HAP-1 (cell line): ENCODE results near the gene PGM2.

Experiments used
- DNase-seq, 2 experiments: peaks; one replicate each; pipeline ENCODE4 v3.0.0-alpha.2; 2016 to 2020; ENCODE audit warnings: low spot score in 2 of 2
- H3K27me3 ChIP-seq: fragments of 250-450 bp; sonication (Bioruptor Pico); 2 replicates; pipeline ENCODE4 v1.5.1; 2020; ENCODE audit warnings: low read depth, mild to moderate bottlenecking, moderate library complexity
- H3K36me3 ChIP-seq: fragments of 250-450 bp; sonication (Bioruptor Pico); replicated peaks from 2 replicates; pipeline ENCODE4 v1.5.1; 2020; ENCODE audit warnings: mild to moderate bottlenecking
- H3K4me1 ChIP-seq: fragments of 250-450 bp; sonication (Bioruptor Pico); 2 replicates; pipeline ENCODE4 v1.5.1; 2020; ENCODE audit warnings: mild to moderate bottlenecking
- H3K4me3 ChIP-seq: fragments of 250-450 bp; sonication (Bioruptor Pico); 2 replicates; pipeline ENCODE4 v1.5.1; 2020; ENCODE audit warnings: mild to moderate bottlenecking, moderate library complexity
- H3K9me3 ChIP-seq: fragments of 250-450 bp; sonication (Bioruptor Pico); 2 replicates; pipeline ENCODE4 v1.5.1; 2020; ENCODE audit warnings: mild to moderate bottlenecking, moderate library complexity
- in situ Hi-C: fragments of 300-500 bp; cut with MboI; formaldehyde crosslinking; loops from 3 replicates; pipeline ENCODE4 v1.14.3; 2020; ENCODE audit warnings: low sequenced_read_pairs, inconsistent platforms, mixed read lengths

The PGM2 gene

GRCh38 chr4:37827030-37827685 is 672 bp downstream of the PGM2 start:
- peaks cover 16% of the 10 kb centered on the region for H3K36me3 ChIP-seq
- in situ Hi-C loops: no loop called here
- DNase-seq: peak in 1 of 2 experiments; percentile 18

GRCh38 chr4:37827802-37828321 is 1.4 kb downstream of the PGM2 start:
- Histone ChIP-seq H3K9me3 (no peaks in the 10 kb centered on the region), H3K36me3 (peaks cover 23% of the 10 kb centered on the region), H3K4me1 (peaks cover 11% of the 10 kb centered on the region), H3K27me3 (no peaks in the 10 kb centered on the region), H3K4me3 (peak overlapping the region; percentile 90)
- no peak for DNase-seq
- in situ Hi-C loops: no loop called here

More at GRCh38 chr4:37827030-37827685, 672 bp downstream of the PGM2 start:
- peak overlapping the region; percentile 90 for H3K4me3 ChIP-seq
- H3K4me1 ChIP-seq: peaks cover 11% of the 10 kb centered on the region
- H3K27me3 ChIP-seq: no peaks in the 10 kb centered on the region
- no peaks in the 10 kb centered on the region for H3K9me3 ChIP-seq

- H3K4me3 ChIP-seq: no peak overlapping the region
- H3K9me3 ChIP-seq: no peaks in the 10 kb centered on the region
- H3K27me3 ChIP-seq: no peaks in the 10 kb centered on the region
- peaks cover 11% of the 10 kb centered on the region for H3K4me1 ChIP-seq
- in situ Hi-C loops: no loop called here
- DNase-seq: no peak
- peaks cover 27% of the 10 kb centered on the region for H3K36me3 ChIP-seq
Measured at GRCh38 chr4:37828843-37829242, 2.4 kb downstream of the PGM2 start.

- Histone ChIP-seq H3K36me3 (peaks cover 36% of the 10 kb centered on the region), H3K4me3 (no peak overlapping the region), H3K27me3 (no peaks in the 10 kb centered on the region), H3K9me3 (no peaks in the 10 kb centered on the region), H3K4me1 (peaks cover 4% of the 10 kb centered on the region; the same call in 1 of the 2 replicates)
- DNase-seq: no peak
- in situ Hi-C loops: no loop called here
Measured at GRCh38 chr4:37830640-37831039, 4.2 kb downstream of the PGM2 start.

- peaks cover 65% of the 10 kb centered on the region for H3K36me3 ChIP-seq
- in situ Hi-C loops: no loop called here
- H3K27me3 ChIP-seq: no peaks in the 10 kb centered on the region
Measured at GRCh38 chr4:37835031-37835430, 8.5 kb downstream of the PGM2 start.

GRCh38 chr4:37835806-37836205 is 9.3 kb downstream of the PGM2 start:
- no peaks in the 10 kb centered on the region for H3K9me3 ChIP-seq
- in situ Hi-C loops: no loop called here
- DNase-seq: no peak
- no peak overlapping the region for H3K4me3 ChIP-seq
- no peaks in the 10 kb centered on the region for H3K27me3 ChIP-seq
- no peaks in the 10 kb centered on the region for H3K4me1 ChIP-seq
- peaks cover 62% of the 10 kb centered on the region for H3K36me3 ChIP-seq

More at GRCh38 chr4:37835031-37835430, 8.5 kb downstream of the PGM2 start:
- DNase-seq: no peak
- no peak overlapping the region for H3K4me3 ChIP-seq
- H3K9me3 ChIP-seq: no peaks in the 10 kb centered on the region
- no peaks in the 10 kb centered on the region for H3K4me1 ChIP-seq

GRCh38 chr4:37836274-37836673 is 9.8 kb downstream of the PGM2 start:
- Histone ChIP-seq H3K4me1 (no peaks in the 10 kb centered on the region), H3K27me3 (no peaks in the 10 kb centered on the region), H3K4me3 (no peak overlapping the region), H3K36me3 (peaks cover 61% of the 10 kb centered on the region), H3K9me3 (no peaks in the 10 kb centered on the region)
- in situ Hi-C loops: no loop called here
- DNase-seq: no peak

- Histone ChIP-seq H3K4me3 (no peak overlapping the region), H3K9me3 (no peaks in the 10 kb centered on the region), H3K36me3 (peaks cover 63% of the 10 kb centered on the region), H3K27me3 (no peaks in the 10 kb centered on the region), H3K4me1 (no peaks in the 10 kb centered on the region)
- no peak for DNase-seq
- in situ Hi-C loops: no loop called here
Measured at GRCh38 chr4:37836838-37837440, 10.5 kb downstream of the PGM2 start.

GRCh38 chr4:37837446-37837845 is 11.0 kb downstream of the PGM2 start:
- Histone ChIP-seq H3K9me3 (no peaks in the 10 kb centered on the region), H3K36me3 (peaks cover 60% of the 10 kb centered on the region), H3K4me3 (no peak overlapping the region), H3K4me1 (no peaks in the 10 kb centered on the region), H3K27me3 (no peaks in the 10 kb centered on the region)
- DNase-seq: no peak
- in situ Hi-C loops: no loop called here

GRCh38 chr4:37839426-37839825 is 12.9 kb downstream of the PGM2 start:
- H3K27me3 ChIP-seq: no peaks in the 10 kb centered on the region
- no peaks in the 10 kb centered on the region for H3K9me3 ChIP-seq
- DNase-seq: no peak
- H3K4me3 ChIP-seq: no peak overlapping the region
- H3K4me1 ChIP-seq: no peaks in the 10 kb centered on the region
- in situ Hi-C loops: no loop called here
- H3K36me3 ChIP-seq: peaks cover 57% of the 10 kb centered on the region

GRCh38 chr4:37844204-37844603 is 17.7 kb downstream of the PGM2 start:
- Histone ChIP-seq H3K4me1 (no peaks in the 10 kb centered on the region), H3K9me3 (no peaks in the 10 kb centered on the region), H3K4me3 (no peak overlapping the region), H3K27me3 (no peaks in the 10 kb centered on the region), H3K36me3 (peaks cover 56% of the 10 kb centered on the region)
- no peak for DNase-seq
- in situ Hi-C loops: no loop called here

- Histone ChIP-seq H3K9me3 (no peaks in the 10 kb centered on the region), H3K27me3 (no peaks in the 10 kb centered on the region), H3K36me3 (peaks cover 48% of the 10 kb centered on the region), H3K4me1 (no peaks in the 10 kb centered on the region), H3K4me3 (no peak overlapping the region)
- no peak for DNase-seq
- in situ Hi-C loops: no loop called here
Measured at GRCh38 chr4:37845201-37845600, 18.7 kb downstream of the PGM2 start.

- no peak for DNase-seq
- no peaks in the 10 kb centered on the region for H3K9me3 ChIP-seq
- no peaks in the 10 kb centered on the region for H3K27me3 ChIP-seq
- in situ Hi-C loops: no loop called here
- H3K4me3 ChIP-seq: no peak overlapping the region
- peaks cover 41% of the 10 kb centered on the region for H3K36me3 ChIP-seq
- H3K4me1 ChIP-seq: no peaks in the 10 kb centered on the region
Measured at GRCh38 chr4:37847311-37847884, 20.9 kb downstream of the PGM2 start.

- Histone ChIP-seq H3K36me3 (peaks cover 40% of the 10 kb centered on the region), H3K4me1 (no peaks in the 10 kb centered on the region), H3K27me3 (no peaks in the 10 kb centered on the region), H3K9me3 (no peaks in the 10 kb centered on the region), H3K4me3 (no peak overlapping the region)
- in situ Hi-C loops: no loop called here
- no peak for DNase-seq
Measured at GRCh38 chr4:37852376-37852775, 25.9 kb downstream of the PGM2 start.
